ENCODE results near the gene CDH13.

- TF ChIP-seq CTCF (IDR thresholded peaks at IDR 0.05) (no peak), POLR2A (IDR thresholded peaks at IDR 0.05) (no peak)
These were observed 905.9 kb downstream of the CDH13 start for GRCh38 chr16:83532634-83533033.

Measured in body of pancreas (tissue), 4 donors.